HL-60/S4 treated with retinoic acid at 250 ng/mL for 4 days and 3 days (cell line): ENCODE data around the gene ITGA11.

Experiments
- in situ Hi-C: fragments of 300-500 bp; cut with MboI; formaldehyde crosslinking; loops from 2 replicates; pipeline ENCODE4 v1.7.0; 2022; ENCODE audit warnings: low sequenced_read_pairs

ITGA11 gene, protein sequence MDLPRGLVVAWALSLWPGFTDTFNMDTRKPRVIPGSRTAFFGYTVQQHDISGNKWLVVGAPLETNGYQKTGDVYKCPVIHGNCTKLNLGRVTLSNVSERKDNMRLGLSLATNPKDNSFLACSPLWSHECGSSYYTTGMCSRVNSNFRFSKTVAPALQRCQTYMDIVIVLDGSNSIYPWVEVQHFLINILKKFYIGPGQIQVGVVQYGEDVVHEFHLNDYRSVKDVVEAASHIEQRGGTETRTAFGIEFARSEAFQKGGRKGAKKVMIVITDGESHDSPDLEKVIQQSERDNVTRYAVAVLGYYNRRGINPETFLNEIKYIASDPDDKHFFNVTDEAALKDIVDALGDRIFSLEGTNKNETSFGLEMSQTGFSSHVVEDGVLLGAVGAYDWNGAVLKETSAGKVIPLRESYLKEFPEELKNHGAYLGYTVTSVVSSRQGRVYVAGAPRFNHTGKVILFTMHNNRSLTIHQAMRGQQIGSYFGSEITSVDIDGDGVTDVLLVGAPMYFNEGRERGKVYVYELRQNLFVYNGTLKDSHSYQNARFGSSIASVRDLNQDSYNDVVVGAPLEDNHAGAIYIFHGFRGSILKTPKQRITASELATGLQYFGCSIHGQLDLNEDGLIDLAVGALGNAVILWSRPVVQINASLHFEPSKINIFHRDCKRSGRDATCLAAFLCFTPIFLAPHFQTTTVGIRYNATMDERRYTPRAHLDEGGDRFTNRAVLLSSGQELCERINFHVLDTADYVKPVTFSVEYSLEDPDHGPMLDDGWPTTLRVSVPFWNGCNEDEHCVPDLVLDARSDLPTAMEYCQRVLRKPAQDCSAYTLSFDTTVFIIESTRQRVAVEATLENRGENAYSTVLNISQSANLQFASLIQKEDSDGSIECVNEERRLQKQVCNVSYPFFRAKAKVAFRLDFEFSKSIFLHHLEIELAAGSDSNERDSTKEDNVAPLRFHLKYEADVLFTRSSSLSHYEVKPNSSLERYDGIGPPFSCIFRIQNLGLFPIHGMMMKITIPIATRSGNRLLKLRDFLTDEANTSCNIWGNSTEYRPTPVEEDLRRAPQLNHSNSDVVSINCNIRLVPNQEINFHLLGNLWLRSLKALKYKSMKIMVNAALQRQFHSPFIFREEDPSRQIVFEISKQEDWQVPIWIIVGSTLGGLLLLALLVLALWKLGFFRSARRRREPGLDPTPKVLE

DNA sequence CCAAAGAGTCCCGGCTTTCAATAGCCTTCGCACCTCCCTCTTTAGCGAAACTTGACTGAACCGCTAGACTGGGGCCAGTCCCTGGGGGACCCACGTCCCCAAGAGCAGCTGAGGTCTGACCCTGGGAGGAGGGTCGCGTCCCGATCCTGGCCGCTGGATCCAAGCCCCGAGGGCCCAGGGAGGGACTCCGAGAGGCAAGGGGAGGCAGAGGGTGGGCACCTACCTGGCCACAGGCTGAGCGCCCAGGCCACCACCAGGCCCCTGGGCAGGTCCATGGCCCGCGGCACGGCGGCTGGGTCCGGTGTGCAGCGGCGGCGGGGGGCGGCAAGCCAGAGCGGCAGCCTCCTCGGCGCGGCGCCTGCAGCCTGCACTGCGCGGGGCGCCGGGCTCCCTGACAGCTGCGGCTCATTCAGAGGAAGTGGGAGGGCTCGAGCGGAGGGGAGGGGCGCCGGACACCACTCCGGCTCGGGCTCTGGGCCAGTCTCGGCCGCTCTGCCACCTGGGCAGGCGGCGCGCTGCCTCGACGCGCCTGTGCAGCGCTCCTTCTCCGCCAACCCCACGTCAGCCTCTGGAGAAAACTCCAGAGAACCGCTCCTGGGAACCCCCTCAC is at the start of gene ITGA11:
TSS of gene ITGA11 (minus strand) at position 372 of the 610 bp plus-strand sequence. CDS start at position 275, 97 bp downstream.
- in situ Hi-C loops: no loop called here

DNA sequence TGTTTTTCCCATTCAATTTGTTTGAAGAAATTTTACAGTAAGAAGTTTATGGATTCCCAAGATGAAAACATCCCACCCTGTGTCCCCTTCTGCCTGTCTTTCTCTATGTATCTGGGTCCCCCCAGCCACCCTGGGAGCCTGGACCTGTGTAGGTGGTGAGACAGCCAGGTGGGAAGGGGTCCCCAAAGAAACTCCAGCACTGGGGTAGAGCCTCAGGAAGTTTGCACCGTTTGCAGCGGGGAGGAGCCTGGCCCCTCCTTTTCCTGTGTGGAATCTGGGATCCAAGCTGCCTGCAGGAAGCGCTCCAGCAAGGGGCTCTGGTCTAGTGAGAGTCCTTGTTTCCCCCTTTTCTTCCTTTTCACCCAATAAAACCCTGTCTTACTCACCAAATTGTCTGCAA is 49.4 kb upstream of the ITGA11 start:
- in situ Hi-C loops: no loop called here

DNA sequence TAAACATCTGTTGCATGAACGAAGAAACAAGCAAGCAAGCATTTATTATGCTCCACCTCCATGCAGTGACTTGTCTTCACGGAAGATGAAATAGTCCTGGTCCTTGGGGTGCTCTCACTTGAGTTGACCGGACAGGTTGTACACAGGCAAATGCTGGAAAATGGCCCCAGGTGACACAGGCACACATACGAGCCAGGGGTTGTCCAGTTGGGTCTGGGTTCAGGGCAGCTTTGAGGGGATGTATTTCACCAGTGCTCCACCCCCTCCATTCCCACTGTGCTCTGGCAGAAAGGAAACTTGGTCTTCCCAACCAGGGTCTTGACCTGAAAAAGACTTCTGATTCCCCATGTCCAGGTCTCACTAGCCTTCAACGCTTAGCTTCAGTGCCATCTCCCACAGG is 48.3 kb upstream of the ITGA11 start:
- in situ Hi-C loops: no loop called here

GRCh38 chr15:68479870-68480269 is 47.9 kb upstream of the ITGA11 start:
- in situ Hi-C loops: no loop called here

DNA sequence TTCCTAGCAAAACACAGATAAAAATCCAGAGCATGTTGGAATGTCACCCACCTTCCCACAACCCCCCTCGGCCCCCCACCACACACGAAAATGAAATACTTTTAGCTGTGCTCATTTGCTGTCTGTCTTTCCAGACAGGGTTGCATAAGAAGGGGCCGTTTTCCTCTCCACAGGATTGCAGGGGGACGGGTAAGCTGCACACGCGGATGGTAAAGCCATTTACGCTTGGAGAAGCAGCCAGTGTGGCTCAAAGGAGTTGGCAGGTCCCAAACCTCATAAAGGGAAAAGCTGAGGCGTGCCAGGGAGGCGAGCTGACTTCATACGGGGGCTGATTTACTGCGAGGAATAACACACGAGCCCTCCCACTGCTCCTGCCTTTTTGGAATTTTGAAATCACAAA is 47.4 kb upstream of the ITGA11 start:
- in situ Hi-C loops: no loop called here

- in situ Hi-C loops: no loop called here
Measured at GRCh38 chr15:68478853-68479252, 46.9 kb upstream of the ITGA11 start.

GRCh38 chr15:68475449-68475848 is 43.5 kb upstream of the ITGA11 start:
- in situ Hi-C loops: no loop called here

GRCh38 chr15:68471541-68471940 is 39.6 kb upstream of the ITGA11 start:
- in situ Hi-C loops: no loop called here

DNA sequence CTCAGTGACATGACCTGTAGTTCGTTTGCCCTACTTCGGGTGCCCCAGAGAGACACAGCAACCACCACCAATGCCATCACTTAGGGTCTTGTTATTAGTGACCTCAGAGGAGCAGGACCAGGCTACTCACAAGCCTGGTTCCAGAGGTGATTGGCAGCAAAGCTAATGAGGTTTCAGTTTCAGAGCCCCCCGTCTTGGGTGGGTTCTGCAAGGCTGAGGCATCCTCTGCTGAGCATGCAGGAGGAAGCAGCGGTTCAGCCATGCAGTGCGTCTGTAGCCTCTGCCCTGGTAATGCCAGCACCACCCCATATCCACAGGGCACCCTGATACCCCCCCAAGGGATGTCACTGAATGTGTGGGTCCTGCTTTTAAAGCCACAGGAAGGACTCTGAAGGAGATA is 39.0 kb upstream of the ITGA11 start:
- in situ Hi-C loops: no loop called here

DNA sequence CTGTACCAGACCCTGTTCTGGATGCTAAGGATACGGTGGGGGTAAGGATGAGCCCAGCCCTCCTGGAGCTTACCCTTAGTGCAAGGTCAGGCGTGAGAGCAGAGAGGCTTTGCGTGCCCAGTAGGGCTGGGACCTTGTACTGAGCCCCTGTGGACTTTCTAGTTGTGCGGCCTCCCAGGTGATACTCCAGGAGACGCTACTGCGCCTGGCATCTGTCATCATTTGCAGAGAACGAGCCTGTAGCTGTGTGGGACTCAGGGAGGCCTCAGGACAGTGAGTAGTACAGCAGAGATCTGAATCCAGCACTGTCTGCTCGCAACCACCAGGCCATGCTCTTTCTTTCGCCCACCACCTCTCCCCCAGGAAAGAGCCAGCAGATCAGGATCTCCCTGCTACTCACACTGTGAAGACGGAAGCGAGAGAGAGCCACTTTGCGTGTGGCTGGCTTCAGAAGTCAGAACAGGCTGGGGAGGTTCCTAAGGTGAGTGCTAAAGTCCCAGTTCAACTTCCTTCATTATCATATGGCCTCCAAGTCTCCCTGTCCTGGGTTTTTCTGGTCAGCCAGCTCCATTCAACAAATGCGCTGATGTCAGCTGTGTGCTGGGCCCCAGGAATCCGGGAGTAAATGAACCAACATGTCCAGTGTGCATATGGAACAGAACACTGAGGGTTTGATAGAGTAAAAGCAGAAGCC is 38.2 kb upstream of the ITGA11 start:
- in situ Hi-C loops: no loop called here

DNA sequence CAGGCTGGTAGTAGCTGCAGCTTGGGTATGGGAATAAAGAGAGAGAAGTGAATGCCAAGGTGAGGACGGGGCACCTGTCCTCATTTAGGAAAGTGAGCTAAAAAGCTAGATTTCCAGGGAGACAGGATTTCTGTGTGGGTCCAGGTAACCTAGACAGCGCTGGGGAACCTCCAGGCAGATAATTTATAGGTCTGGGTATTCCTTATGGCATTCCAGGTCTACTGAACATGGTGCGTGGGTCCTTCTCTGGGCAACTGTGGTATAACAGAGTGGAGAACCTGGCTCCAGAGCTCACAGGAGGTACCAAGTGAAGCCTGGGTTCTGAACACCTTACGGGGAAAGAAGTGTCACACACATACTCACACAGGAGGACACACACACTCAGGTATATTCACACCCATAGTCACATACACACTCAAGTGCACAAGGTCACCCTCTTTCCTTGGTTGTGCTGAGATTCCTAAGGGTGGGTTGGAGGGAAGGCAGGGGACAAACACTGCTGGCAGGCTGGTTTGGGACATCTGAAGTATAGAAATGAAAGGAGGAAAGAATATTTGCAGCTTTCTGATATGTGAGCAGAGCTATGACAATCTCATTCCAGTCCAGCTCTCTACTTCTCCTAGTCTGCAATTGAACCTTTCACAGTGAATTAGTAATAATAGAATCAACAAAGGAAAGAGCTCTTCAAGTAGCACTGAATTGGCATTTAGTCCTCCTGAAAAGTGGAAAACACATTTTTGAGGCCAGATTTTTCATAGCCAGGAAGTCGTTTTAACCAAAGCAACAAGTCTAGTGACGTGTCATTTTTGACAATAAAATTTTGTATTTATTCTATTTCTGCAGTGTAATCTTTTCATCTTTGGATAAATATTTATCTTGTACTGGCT is 37.4 kb upstream of the ITGA11 start:
- in situ Hi-C loops: no loop called here

GRCh38 chr15:68466876-68467275 is 34.9 kb upstream of the ITGA11 start:
- in situ Hi-C loops: no loop called here

DNA sequence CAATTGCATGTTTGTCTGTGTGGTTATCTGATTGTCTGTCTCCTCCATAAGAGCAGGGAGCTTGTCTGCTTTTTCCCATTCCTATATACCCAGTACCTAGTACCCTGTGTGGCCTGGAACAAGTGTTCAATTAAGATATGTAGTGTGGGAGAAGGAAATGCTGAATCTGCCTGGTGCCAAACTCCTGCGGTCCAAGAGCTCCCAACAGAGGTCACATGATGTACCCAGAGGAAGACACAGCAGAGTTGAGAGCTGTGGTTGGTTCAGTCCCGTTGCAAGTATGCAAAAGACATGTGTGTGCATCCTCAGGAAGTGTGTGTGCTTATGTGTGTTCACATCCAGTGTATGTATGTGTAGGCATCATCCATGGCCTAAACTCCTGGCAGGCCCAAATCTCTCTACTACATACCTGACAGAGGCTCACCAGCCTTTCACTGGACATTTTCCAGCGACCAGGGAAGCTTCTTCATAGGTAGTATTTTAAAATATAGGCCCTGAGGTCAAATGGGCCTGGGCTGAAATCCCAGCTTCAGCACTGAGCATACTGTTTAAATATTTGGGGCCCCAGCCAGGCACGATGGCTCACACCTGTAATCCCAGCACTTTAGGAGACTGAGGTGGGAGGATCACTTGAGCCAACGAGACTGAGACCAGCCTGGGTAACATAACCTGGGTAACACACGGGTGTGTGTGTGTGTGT is 34.0 kb upstream of the ITGA11 start:
- in situ Hi-C loops: no loop called here

DNA sequence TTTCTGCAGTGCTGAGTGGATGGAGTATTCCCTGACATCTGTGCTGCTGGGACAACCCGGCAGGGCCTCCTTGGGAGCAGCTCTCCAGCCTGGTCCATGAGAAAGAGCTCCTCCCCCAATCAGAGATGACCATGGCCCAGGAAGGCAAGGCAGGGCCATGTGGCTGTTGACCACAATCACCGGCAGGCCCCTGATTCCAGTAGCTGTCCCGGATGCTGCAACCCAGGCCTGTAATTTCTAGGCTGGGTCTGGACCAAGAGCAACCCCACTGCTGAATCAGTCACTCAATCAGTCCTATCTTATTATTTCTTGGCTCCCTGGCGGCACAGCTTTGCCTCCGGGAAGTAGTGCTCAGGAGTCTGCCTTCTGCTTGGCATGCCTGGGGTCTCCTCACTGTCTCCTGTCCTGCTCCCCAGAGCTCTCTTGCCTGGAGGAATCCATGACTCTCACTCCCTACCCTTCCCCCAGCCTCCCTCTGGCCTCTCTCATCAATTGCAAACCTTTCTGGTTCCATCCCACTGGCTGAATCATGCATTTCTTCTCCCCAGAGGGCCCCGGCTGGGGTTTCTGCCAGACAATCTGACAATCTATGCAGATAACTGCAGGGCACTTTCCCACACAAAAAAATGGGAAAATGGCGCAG is 32.6 kb upstream of the ITGA11 start:
- in situ Hi-C loops: no loop called here

DNA sequence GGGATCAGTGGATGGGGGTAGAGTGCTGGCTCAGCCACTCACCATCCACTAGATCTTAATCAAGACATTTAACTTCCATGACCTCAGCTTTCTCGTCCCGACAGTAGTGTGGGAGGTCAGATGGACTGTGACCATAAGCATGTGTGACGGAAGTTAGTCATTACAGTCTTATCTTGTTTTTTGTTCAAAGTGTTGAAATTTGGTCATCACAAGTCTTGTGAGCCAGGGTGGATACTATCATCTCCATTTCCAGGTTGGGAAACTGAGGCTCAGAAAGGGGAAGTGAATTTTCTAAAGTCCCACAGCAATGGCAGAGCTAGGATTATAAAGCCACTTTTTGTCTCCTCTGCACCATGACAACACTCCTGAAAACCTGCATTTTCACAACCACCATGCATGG is 32.0 kb upstream of the ITGA11 start:
- in situ Hi-C loops: no loop called here

GRCh38 chr15:68463444-68463843 is 31.5 kb upstream of the ITGA11 start:
- in situ Hi-C loops: no loop called here

DNA sequence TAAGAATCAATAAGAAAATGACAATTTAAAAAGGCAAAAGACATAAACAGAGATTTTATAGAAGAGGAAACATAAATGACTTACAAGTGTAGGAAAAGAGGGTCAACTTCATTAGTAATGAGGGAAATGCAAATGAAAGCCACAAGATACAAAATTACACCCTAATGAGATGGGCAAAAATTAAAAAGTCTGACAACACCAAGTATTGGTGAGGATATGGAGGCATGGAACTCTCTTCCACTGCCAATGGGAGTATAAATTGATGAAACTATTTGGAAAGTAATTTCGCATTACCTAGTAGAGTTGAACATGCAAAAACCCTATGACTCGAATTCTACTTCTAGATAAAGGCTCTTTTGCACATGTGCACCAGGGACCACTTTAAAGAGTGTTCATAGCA is 28.2 kb upstream of the ITGA11 start:
- in situ Hi-C loops: no loop called here

- in situ Hi-C loops: no loop called here
Measured at GRCh38 chr15:68450192-68450591, 18.2 kb upstream of the ITGA11 start.
